SIG-M5 treated with dmso at 0.1 percent for 504 hours (cell line): Measurements from ENCODE around the gene MAD1L1.

Experiments
- DNase-seq: peaks from one replicate; lab custom pipeline; 2025; ENCODE audit not compliant: unreplicated experiment; lab: John Stamatoyannopoulos, UW

The MAD1L1 gene

DNA sequence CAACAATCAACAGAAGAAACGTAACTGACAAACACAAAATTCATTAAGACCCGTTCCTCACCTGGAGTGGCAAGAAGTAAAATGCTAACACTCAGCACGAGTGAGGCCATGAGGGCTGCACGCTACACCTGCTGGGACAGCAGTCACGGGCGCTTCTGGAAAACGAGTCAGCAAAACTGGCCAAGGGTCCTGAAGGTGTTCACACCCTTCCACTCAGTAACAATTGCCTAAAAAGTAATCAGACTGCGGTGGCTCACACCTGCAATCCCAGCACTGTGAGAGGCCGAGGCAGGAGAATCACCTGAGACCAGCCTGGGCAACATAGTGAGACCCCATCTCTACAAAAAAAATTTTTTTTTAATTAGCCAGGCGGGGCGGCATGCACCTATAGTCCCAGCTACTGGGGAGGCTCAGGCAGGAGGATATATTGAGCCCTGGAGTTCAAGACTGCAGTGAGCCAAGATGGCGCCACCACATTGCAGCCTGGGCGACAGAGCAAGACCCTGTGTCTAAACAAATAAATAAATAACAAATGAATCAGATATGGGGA lies 199.1 kb downstream of the MAD1L1 start:
- no peak for DNase-seq

DNA sequence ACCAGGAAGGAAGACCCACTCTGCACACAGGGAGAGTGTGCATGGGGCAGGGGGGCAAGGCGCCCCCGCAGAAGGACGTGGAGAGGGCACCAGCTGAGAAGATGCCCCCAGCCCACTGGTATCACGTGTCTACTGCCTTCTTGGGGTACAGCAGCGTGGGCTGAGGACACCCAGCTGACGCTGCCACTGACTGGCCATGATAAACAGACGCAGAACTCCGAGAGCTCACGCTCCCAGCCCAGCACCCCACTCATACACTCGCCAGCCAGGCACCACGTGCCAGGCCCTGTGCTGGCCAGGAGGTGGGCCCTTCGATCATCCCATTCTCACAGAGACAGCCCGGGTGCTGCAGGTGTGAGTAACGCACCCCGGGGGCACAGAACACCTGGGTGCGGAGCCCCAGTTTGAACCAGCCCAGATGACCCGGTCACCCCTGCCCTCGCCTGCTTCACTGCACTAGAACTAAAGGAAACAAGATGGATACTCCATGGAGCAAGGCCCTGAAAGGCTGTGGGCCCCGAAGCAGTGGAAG lies 199.8 kb downstream of the MAD1L1 start:
- no peak for DNase-seq

DNA sequence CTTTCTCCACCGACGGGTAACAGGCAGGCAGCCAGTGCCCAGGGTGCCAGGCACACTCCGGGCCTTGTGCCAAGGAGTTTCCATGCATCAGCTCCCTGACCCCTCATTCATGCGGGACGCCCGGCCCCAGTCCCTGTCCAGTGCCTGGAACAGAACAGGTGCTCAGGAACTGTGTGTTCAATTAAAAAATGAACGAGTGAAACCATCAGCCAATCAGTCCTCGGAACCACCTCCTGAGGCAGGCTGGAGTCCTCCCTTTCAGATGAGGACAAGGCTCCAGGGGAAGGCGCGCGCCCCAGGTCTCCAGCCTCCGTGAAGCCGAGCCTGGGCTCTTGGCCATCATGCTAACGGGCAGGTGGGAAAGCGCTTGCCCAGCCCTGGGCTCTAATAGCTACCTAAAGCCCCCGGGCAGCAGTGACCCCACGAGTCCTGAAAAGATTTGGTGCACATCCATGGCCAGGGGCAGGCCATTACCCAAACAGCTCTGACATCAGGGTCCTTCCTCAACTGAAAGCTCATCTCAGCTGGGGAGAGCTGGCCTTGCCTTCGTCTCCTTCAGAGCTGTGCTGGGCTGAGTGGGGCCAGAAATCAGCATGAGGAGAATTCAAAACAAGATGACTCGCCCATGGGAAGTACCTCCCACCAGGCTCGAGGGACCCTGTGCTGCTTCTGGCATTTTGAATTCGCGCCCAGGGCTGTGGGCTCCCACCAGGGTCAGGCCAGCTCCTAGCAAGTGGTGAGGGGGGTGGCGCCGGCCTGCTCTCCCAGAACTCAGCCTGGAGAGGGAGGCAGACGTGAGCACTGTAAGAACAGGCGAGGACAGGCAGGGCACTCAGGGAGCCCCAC lies 200.5 kb downstream of the MAD1L1 start:
- no peak for DNase-seq

DNA sequence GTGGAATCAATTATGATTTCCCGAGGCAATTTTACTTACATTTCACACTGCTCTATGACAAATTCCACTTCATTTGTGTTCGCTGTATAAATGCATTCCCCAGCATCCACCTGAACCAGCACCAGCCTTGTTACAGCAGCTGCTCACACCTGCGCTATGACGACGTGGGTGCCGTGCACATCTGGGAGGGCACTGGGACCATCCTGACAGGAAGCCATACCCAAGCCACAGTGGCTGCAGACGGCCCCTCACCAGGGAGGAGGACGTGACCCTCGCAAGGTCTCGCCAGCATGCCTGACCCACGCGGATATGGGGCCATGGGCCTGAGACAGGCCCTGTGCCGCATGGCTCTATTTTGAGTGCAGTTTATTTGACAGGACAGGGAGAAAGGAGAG lies 201.3 kb downstream of the MAD1L1 start:
- DNase-seq: no peak

DNA sequence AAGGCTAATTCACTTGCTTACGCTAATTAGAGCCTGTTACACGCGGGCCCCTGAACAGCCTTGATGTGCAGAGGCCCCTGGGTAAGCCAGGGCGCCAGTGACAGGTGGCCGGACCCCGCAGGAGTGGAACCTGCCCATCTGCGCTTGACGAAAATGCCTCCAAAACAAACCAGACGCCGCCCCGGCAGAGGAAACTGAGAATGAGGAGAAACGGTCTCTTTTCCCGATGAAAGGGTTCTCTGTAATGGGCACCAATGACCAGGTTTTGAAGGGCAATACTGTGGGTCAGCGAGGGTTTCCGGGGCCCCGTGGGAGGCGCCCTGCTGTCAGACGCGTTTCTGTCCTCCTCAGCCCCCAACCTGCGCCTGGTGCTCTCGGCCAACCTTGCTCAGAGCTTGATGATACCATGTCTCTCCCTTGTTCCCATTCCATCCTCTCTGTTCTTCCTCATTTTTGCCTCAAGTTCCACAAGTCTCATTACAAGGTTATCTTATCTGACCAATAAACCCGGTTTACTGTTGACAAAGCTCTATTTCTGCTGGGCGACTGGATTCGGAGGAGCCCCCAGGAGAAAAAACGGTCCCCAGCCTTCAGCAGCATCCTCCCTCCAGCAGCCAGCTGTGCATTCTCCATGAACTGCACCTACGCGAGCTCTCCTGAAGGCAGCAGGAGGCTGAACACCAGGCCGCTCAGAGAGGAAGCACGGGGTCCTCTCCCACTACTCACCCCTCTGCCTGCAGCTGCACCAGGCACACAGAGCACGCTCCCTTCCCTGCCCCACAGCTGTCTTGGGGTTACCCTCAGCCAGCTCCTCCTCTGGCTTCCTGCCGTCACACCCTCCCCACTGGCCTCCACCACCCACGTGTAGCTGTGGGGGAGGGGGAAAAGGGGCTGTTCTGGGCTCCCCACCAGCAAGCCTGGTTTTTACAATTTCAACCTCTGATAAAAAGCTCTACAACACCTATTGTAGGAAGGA lies 202.0 kb downstream of the MAD1L1 start:
- DNase-seq: no peak

- no peak for DNase-seq
Measured at GRCh38 chr7:2029936-2030335, 202.8 kb downstream of the MAD1L1 start.

- no peak for DNase-seq
Measured at GRCh38 chr7:2029211-2029905, 203.4 kb downstream of the MAD1L1 start.

DNA sequence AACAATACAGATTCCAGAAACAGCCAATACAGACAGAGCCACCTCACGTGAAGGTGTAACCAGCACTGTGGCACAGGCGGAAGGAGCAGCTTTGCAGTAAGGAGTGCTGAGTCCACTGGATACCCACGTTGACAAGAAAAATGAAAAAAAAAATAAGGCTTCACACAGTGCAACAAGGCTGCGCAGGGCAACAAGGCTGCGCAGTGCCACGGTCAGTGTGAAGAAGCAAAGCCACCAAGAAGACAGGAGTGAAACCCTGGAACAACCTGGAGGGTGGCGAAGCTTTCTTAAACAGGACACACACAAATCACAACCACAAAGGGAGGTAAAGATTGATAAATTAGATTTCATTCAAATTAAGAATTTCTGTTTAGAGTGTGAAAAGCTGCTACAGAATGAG lies 204.0 kb downstream of the MAD1L1 start:
- no peak for DNase-seq

DNA sequence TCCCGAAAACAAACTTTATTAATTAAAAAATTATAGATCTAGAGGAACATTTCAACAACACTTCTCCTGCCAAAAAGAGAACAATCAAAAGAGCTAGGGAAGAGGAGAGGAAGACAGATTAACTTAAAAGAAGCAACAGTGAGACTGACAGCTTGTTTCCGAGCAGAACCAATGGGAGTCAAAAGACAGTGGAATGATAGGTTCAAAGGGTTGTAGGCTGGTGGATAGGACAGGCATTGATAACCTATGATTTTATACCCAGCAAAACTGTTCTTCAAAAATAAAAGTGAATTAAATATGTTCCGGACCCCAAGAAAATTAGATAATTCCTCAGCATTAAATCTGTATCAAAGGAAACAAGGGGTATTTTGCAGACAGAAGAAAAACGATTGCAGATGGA lies 207.6 kb downstream of the MAD1L1 start:
- no peak for DNase-seq

DNA sequence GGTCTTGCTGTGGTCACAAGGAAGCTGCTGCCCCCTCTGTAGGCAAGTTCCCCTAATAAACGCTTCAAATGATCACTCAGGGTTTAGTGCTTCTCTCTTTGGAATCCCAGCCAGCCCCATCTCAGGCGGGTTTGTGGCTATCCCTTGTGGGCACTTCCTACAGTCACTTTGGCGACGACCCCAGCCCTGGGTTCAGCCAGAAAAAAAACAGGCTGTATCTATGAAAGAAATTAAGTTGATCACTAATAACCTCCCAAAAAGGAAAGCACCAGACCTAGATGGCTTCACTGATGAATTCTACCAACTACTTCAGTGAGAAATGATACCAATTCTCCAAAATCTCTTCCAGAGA lies 208.2 kb downstream of the MAD1L1 start:
- DNase-seq: no peak

GRCh38 chr7:2023877-2024566 lies 208.7 kb downstream of the MAD1L1 start:
- no peak for DNase-seq

- DNase-seq: no peak
Measured at GRCh38 chr7:2022737-2023250, 210.0 kb downstream of the MAD1L1 start.

DNA sequence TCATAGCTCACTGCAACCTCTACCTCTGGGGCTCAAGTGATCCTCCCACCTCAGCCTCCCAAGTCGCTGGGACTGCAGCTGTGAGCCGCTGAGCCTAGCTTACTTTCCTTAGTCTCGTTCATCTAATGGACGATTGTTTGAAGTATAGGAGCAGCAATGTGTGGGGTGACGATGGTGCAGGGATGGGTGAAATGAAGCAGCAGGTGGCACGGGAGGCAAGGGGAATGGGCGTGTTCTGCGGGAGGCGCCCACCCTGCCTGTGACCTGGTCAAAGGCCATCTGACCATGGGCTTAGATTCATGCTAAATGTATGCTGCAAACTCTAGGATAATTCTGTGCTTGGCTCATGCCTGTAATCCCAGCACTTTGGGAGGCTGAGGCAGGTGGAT lies 210.7 kb downstream of the MAD1L1 start:
- DNase-seq: no peak

GRCh38 chr7:2019711-2020511 lies 212.8 kb downstream of the MAD1L1 start:
- DNase-seq: peak; percentile 84

- DNase-seq: no peak
Measured at GRCh38 chr7:2019461-2019710, 213.4 kb downstream of the MAD1L1 start.

- DNase-seq: peak; percentile 95
Measured at GRCh38 chr7:2018569-2019460, 213.9 kb downstream of the MAD1L1 start.

- DNase-seq: no peak
Measured at GRCh38 chr7:2017914-2018568, 214.7 kb downstream of the MAD1L1 start.

- DNase-seq: no peak
Measured at GRCh38 chr7:2017481-2017891, 215.3 kb downstream of the MAD1L1 start.
